HuH-7 (cell line): ENCODE measurements around the gene TACC2.
A peak's percentile ranks its signal among the peaks of the same experiment; 100 is the strongest.
"Not testable (repeated sequence)": the region's sequence is repeated elsewhere in the genome, so short reads cannot be mapped to it uniquely, and the experiment has no call there.

Experiments used
- DNase-seq: peaks from one replicate; pipeline ENCODE4 v3.0.0; 2011; ENCODE audit warnings: low spot score

Gene TACC2

DNA sequence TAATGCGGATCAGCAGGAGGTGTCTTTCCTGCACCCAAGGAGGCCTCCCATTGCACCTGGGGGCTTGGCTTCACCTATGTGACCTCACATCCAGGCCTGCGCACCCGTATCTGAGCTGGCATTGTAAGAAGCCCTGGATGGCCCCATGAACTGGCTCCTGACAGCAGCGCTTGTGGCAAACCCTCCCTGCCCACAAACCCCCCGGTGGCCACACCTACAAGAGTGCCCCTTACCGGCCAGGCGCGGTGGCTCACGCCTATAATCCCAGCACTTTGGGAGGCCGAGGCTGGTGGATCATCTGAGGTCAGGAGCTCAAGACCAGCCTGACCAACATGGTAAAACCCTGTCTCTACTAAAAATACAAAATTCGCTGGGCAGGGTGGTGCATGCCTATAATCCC is 107.2 kb downstream of the TACC2 start:
- DNase-seq, result not testable (repeated sequence)

GRCh38 chr10:122096705-122097104 is 107.7 kb downstream of the TACC2 start:
- DNase-seq, result no peak

DNA sequence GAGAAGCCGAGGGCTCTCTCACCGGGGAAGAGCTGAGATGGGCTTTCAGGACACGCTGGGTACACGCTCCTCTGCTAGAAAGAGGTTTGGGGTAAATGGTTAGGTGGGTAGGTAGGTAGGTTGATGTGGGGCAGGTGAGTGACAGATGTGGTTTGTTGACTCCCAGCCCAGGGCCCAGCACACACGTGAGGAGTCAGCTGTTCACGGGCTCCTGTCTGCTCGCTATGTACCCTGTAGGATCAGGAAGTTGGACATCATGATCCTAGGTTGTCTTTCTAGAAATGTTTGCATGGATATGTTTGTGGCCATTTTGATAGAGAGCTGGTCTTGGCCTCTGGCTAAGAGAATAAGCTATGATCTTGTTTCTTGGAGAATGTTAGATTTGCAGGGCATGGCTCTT is 109.0 kb downstream of the TACC2 start:
- no peak for DNase-seq

GRCh38 chr10:122098924-122099323 is 110.0 kb downstream of the TACC2 start:
- DNase-seq, result no peak

- no peak for DNase-seq
Measured at GRCh38 chr10:122099562-122099961, 110.6 kb downstream of the TACC2 start.

DNA sequence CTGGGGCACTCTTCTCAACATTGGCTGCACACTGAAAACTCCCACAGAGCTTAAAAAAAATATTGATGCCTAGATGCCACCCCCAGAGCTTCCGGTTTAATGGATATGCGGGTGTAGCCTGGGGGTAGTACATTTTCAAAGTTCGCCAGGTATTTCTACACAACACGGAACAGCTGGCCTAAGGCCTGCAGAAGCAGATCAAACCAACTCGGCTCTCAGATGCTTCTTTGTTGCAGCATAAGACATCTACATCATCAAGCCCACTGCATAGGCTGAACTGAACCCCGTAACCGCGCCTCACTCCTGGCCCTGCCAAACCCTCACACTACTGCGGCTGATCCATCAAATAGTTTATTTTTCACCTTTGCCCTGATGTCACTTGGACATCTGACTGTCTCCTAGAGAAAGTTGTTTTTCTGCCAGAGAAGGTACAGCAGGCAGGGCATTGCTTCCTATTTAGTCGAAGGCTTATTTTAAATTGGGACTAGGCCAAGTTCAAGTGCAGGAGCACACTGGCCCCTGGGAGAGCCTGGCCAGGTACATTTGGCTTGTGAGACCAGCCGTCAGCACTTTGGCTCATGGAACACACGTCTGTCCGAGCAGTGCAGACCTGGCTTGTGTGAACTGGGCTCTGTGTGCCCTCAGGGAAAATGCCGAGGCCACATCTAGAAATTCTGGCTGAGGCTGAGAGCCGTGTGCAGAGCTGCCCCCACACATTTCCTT is 113.3 kb downstream of the TACC2 start:
- DNase-seq, result no peak

GRCh38 chr10:122102869-122103525 is 114.0 kb downstream of the TACC2 start:
- no peak for DNase-seq

DNA sequence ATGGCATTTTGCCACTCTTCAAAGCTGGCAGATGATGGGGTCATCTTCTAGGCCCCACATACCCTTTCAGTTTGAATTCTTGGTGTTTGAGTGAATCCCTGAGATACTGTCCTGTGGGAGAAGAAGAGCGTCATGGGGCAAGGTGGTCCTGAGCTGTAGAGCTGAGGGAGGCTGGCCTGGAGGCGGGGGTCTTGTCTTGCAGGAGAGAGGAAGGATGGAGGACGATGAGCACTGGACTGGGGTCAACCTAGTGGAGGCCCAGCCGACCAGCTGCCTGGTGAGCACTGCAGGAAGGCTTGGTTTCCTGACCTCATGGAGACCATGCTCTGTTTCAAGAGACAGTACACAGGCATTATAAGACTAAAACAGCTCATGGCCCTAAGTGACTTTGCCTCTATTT is 114.6 kb downstream of the TACC2 start:
- no peak for DNase-seq

DNA sequence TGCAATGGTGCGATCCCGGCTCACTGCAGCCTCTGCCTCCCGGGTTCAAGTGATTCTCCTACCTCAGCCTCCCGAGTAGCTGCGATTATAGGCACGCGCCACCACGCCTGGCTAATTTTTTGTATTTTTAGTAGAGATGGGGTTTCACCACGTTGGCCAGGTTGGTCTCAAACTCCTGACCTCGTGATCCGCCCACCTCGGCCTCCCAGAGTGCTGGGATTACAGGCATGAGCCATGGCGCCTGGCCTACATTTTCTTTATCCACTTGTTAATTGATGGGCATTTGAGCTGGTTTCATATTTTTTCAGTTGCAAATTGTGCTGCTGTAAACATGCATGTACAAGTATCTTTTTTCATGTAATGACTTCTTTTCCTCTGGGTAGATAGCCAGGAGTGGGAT is 119.8 kb downstream of the TACC2 start:
- DNase-seq, result not testable (repeated sequence)

GRCh38 chr10:122112021-122112616 is 123.2 kb downstream of the TACC2 start:
- no peak for DNase-seq

- DNase-seq, result peak; percentile 77
Measured at GRCh38 chr10:122112625-122113160, 123.7 kb downstream of the TACC2 start.

DNA sequence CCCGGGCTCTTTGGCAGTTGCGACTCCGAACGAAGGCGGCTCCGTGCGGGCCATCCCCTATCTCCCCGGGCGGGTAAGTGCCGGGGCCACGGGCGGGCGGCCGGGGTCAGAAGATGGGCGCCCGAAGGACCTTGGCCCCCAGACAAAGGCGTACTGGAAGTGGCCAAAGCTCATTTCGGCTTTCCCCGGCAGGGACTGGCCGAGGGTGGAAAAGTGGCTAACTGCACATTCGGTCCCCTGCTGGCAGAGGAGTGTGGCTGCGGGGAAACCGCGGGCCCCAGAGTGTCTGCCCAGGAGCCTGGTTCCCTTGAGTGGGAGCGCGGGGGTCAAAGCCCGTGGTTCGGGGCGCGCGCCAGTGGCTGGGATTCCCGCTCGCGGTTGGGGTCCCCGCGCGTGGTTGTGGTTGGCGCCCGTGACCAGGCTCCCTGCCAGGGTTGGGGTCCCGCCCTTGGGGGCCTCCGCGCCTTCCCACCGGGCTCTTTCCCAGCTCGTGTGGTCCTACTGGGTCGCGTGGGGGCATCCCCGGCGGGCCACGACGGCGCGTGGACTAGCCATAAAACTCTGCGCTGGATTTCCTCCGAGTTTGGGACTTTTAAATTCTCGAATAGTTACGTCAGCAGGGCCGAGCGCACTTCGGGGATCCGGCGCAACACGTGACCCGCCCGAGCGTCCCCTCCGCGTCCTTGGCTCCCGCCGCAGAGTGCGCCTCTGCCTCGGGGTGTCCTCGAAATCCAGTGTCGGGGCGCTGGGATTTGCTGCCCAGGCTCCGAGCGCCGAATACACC is 124.4 kb downstream of the TACC2 start:
- DNase-seq, result peak; percentile 94

- DNase-seq, result no peak
Measured at GRCh38 chr10:122113945-122114747, 125.2 kb downstream of the TACC2 start.

DNA sequence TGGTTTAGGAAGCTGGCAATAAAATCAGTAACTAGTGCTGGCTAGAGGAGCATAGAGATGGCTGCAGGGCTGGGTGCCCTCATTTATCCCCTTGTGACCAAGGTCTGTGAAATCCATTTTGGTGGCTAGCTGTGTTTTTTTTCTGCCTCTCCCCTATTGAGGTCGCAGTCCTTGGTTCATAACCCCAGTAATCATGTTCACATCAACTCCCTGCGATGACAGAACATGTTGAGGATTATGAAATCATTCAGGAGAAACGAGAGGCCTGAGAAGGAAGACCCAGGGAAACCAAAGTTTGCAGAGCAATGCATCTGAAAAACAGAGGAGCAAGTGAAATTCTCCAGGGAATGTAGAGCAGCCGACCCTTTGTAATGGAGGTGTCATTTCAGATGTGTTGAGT is 126.9 kb downstream of the TACC2 start:
- no peak for DNase-seq

GRCh38 chr10:122116331-122116730 is 127.4 kb downstream of the TACC2 start:
- DNase-seq, result no peak

DNA sequence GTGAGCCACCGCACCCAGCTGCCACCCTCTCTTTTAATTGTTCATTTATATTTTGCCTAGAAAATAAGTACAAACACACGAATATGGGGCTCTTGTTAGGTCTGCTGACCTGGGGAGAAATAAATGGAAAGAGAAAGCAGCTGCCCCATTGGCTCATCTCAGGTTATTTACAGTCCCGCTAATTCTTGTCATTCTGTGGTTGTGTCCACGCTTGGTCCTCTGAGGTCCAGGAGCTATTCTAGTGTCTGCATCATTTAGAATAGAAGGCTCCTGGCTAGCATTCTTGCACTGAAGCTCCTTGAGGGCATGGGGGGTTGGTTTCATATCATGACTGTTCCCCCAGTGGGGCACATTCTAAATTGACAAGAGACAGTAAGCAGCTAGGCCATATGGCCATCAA is 128.5 kb downstream of the TACC2 start:
- no peak for DNase-seq

GRCh38 chr10:122120008-122120744 is 131.2 kb downstream of the TACC2 start:
- DNase-seq, result no peak

DNA sequence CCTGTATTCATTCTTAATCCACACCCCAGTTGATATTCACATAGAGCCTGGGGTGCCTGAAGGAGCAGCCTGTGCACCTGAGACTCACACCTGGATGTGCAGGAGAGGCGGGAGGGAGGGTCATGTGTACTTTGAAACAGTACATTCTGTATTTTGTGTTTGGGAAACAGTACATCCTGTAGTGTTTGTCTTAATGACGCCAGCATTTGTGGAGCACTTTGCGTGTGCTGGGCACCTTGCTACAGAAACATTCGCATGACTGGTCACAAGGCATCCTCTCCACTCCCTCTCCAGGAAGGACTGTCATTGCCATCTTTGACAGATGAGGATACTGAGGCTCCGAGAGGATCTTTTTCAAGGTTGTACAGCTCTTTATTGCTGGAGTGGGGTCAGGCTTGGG is 132.1 kb downstream of the TACC2 start:
- DNase-seq, result no peak

GRCh38 chr10:122122493-122122892 is 133.5 kb downstream of the TACC2 start:
- no peak for DNase-seq

DNA sequence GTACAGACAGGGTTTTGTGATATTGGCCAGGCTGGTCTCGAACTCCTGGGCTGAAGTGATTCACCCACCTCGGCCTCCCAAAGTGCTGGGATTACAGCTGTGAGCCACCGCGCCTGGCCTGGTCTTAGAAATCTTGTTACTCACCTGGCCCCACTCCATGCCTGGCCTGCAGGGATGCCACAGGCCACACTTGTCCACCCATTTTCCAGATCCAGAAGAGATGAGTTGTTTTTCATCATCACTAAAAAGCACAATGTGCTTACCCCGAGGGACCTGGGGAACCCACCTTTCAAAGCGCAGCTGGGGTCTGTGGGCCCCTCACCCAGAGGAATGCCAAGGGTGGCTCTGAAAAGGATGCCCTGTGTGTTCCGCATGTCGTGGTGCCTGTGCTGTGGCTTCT is 134.2 kb downstream of the TACC2 start:
- no peak for DNase-seq

GRCh38 chr10:122124342-122124741 is 135.4 kb downstream of the TACC2 start:
- no peak for DNase-seq
